Fibroblast of skin of abdomen (primary cell): ENCODE measurements around the gene ICAM3.
A peak's percentile ranks its signal among the peaks of the same experiment; 100 is the strongest.

Experiments used
- DNase-seq: peaks from one replicate; pipeline ENCODE4 v3.0.0-alpha.2; 2013

The ICAM3 gene

DNA sequence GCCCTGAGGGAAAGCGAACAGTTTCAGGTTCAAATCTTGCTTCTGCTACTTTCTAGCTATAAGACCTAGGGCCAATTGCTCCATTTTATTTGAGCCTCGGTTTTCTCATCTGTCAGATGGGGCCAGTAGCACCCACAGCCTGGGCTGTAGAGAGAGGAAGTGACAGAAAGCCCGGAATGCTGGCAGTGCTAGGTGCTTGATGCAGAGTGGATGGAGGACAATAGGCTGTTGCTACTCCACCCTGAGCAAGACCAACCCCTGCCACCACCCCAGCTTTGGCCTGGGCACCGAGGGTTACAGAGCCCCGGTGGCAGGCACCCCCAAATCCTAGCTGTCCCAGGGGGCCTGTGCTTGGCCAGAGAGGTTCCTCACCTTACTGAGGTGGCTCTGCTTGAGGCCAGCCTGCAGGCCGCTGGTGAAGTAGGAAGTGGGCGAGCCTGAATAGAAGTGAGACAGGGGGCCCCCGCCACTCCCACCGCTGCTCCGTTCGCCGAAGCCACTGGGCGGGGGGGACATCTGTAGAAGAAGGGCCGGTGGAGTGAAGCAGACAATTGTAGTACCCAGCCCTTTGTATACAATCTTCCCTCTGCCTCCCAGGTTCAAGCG, 21.5 kb downstream of the ICAM3 start:
- DNase-seq = no peak

DNA sequence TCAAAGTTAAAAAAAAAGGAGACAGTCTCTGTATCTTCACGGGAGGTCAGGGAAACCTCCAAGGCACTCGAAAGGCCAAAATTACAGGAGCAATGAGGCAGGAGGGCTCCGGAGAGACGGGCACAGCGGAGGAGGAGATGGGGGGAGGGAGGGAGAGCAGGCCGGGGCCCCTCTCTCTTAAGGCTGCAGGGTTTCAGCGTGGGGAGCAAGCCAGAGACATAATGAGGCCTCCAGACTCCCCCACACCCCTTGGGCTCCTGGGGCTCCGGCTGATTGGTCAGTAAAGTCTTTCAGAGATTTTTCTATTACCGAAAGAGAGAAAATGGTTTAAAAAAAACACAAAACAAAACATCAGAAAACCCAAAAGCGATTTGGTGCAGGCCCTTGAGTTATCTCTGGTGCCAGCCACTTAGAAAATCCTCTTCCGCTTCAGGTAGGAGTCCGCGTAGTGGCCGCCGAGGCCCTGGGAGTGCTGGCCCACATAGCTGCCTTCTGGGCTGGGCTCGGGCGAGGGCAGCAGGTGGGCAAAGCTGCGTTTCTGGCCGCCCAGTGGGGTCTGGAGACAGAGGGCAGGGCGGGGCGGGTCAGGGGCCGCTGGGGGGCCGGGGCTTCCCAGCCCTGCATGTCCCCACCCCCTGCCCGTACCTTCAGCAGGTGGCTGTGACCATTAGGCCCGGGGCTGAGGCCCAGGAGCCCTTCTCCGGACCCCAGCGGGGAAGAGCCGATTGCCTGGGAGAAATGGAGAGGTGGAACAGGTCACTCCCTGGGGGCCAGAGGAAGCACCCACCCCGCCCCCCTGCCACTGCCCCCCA, 22.2 kb downstream of the ICAM3 start:
- DNase-seq = no peak

DNA sequence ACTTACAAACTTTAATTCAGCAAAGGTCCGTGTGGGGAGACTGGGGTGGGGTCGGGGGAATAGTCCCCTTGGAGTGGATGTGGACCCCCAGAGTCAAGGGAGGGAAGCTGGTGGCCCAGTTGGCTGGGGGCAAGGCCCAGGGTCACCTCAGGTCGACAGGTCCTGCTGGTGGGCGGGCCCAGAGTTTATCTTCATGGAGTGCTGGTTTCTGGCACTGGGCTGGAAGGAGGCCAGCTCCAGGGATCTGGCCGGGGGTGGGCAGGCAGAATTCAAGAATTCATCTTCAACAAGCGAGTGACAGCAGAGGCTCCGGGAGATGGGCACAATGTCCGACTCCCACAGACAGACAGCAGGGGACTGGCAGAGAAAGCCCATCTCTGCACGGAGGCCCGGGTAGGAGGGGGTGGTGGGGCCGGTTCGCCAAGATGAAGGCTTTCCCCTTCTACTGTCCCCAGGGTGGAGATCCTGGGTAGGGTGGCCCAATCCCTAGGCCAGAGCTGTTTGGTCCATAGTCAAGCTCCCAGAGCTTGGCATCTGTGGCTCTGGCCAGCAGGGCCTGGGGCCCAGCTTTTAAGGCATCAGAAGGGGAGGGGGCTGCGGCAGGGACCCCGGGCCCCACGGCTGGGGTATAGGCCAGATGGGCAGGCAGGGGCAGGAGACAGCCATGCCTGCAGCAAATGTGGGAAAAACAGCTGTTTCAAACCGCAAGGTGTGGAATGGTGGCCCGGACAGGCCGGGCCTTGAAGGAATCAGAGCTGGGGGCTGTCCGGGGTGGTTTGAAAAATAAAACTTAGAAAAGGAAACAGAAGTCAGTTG, 23.0 kb downstream of the ICAM3 start:
- DNase-seq = no peak

DNA sequence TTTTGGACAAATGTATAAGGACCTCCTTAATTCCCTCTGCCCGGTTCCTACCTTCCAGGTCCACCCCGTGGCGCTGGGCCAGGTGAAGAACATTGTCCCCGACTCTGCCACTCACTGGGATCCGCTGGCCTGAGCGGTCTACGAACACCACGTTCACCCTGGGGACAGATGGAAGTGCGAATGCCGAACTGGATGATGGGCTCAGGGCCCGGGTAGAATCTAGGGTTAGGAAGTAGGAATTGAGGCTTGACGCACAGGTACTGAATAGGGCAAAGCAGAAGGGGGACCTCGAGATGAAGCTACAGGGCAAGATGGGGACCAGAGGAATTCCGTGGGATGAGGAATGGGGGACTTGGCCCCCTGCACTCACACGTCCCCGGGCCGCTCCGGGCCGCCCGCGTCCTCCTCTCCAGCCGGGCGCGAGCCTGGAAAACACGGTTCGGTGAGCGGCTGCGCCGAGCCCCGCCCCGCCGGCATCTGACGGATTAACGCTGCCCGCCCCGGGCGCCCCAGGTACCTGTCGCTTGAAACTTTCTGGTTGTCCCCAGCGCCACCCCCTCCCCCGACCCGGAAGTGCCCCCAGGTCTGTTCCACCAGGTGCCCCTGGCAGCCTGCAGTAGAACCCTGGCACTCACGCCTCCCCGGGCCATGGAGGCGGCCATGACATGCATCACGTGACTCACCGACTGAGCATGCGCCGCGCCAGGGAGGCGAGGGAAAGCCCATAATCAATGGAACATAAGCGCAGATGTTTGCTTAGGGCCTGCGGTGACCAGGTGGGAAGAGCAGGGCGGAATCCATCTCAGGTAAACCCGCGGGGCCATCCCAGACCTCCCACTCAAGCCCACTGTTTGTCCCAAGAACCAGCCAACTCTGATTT, 23.8 kb downstream of the ICAM3 start, which contains the start of gene FDX2:
TSS of gene FDX2 (minus strand) at position 681 of the 880 bp plus-strand sequence. CDS start at position 662, 19 bp downstream.
- peak; percentile 75 for DNase-seq

DNA sequence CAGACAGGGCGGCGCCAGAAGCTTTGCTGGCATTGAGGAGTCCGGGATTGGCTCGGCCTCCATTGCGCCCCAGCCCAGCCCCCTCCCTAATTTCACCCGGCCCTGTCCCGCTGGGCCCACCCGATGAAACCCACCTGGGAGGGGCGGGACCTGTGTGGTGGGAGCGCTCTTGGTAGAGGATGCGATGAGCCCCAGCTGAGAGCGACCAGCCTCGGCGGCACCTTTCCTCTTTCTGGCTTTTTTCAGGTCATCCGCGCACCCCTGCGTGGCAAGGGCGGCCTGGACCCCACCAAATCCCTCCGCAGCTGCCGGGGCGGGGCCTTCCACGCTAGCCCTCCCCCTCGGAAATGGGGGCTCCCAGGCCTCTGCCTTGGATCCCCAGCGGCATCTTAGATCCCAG, 30.0 kb downstream of the ICAM3 start, which contains the start of gene ZGLP1:
TSS of gene ZGLP1 (minus strand) at position 393 of the 400 bp plus-strand sequence.
- no peak for DNase-seq

DNA sequence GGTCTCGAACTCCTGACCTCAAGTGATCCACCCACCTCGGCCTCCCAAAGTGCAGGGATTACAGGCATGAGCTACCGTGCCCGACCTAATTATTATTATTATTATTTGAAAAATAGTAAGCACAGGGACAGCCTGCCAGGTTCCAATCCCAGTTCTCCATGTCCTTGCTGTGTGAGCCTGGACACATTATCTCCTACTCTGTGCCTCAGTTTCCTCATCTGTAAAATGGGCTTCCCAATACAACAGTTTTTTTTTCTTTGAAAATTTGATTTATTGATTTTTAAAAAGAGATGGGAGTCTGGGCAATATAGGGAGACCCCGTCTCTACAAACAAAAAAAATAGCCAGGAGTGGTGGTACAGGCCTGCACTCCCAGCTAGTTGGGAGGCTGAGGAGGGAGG, 33.1 kb downstream of the ICAM3 start:
- no peak for DNase-seq

DNA sequence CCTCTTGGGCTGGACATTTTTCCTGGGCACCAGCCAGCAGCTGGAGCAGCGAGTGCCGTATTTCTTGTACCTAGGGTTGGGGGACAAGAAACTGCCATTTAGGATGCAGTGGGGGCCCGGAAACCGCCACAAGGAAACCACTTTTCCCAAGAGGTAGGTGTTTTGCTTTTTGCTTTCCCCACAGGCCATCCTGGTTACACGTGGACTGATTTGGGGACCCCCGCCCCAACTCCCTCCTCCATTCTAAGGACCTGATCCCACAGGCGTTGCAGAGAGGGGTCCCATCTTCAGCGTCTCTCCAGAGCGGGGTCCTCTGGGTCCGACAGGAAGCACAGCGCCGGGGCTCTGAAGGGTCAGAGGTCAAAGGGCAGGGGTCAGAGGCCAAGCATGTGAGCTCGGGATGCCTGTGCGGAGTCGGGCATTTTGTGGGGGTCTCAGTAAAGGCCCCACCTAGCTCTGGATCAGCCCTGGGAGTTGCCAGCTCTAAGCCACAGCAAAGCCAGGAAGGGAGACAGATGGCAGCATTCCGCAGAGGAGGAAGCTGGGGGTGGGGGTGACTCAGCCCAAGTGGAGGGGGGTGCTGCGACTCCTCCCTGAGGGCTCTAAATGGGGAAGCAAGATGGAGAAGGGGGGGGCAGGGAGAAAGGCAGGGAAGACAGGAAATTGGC, 34.2 kb downstream of the ICAM3 start:
- peak; percentile 80 for DNase-seq

DNA sequence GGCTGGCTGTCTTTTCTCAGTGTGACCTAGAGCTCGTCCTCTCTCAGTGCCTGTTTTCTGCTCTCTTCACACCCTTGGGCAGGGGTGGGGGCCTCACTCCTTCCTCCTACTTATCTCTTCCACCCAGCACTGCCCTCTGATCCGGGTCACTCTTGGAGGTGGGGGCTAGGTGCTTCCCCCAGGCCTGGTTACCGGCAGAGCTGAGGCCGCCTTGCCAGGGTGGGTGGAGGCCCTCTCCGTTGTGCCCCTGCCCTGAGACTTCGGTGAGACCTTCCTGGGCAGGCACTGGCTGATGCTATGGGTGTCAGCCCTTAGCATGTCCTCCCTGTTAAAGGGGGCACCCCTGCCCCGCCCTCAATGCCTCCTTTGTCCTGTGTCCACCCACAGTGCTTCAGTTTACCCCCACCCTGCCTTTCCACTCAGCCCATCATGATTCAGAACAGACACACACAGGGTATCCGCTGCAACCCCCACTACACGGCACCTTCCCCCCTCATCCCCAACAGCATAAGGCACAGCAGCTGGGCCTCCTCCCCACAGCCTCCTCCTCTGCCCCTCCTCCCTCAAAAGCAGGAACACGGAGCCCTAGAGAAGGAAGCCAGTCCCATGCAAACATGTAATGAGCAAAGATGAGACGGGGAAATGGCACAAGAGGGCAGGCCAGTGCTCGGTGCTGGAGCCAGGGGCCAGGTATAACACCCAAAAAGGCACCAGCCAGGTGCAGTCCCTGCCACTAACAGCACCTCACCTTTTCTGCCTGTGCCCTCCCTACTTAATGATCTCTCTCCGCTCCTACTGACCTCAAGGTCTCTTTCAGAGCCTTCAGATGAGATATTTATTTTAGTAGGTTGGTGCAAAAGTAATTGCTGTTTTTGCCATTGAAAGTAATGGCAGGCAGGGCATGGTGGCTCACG, 39.6 kb downstream of the ICAM3 start:
- DNase-seq = no peak

DNA sequence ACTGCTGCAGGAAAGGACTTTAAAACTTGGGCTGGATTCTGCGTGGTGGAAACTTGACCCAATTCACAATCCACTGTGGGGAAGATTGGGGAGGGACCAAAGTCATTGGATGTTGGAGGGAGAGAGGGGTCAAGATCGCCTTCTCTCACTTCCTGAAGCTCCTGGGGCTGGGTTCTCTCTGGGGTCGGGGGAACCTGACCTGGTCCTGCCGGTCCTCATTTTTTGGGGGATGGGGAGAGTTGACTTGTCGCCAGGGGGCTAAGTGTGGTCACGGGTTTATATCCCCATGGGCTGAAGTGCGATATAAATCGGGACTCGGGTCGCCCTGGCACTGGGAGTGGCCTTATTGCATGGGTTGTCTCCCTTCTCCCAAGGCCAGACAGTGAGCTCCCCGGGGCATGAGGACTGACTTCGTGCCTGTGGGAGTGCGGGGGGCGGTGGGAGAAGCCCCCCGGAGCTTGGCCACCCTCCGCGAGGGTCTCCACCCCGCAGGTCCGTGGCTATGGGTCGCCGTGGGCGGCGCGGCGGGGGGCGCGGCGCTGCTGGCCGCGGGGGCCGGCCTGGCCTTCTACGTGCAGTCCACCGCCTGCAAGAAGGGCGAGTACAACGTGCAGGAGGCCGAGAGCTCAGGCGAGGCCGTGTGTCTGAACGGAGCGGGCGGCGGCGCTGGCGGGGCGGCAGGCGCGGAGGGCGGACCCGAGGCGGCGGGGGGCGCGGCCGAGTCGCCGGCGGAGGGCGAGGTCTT, 43.4 kb downstream of the ICAM3 start:
- no peak for DNase-seq

DNA sequence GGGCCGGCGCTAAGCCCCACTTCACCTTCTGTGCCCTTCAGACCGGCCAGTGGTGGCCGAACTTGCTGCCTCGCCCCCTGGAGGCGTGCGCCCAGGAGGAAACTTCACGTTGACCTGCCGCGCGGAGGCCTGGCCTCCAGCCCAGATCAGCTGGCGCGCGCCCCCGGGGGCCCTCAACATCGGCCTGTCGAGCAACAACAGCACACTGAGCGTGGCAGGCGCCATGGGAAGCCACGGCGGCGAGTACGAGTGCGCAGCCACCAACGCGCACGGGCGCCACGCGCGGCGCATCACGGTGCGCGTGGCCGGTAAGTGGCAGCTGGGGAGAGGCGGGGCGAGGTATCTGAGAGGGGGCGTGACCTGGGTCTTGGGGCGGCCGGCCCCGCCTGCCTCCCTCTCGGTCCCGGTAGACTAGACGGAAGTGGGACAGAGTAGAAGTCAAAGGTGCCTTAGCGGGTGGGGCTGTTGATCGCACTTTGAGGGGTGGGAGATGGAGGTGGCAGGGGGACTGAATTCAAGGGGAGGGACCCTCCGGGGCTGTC, 44.0 kb downstream of the ICAM3 start:
- DNase-seq = no peak

DNA sequence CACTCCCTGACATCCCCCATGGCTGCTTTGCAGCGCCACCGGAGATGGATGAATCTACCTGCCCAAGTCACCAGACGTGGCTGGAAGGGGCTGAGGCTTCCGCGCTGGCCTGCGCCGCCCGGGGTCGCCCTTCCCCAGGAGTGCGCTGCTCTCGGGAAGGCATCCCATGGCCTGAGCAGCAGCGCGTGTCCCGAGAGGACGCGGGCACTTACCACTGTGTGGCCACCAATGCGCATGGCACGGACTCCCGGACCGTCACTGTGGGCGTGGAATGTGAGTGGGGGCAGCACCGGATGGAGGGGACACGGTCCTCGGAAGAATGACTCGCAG, 45.1 kb downstream of the ICAM3 start:
- DNase-seq = no peak

DNA sequence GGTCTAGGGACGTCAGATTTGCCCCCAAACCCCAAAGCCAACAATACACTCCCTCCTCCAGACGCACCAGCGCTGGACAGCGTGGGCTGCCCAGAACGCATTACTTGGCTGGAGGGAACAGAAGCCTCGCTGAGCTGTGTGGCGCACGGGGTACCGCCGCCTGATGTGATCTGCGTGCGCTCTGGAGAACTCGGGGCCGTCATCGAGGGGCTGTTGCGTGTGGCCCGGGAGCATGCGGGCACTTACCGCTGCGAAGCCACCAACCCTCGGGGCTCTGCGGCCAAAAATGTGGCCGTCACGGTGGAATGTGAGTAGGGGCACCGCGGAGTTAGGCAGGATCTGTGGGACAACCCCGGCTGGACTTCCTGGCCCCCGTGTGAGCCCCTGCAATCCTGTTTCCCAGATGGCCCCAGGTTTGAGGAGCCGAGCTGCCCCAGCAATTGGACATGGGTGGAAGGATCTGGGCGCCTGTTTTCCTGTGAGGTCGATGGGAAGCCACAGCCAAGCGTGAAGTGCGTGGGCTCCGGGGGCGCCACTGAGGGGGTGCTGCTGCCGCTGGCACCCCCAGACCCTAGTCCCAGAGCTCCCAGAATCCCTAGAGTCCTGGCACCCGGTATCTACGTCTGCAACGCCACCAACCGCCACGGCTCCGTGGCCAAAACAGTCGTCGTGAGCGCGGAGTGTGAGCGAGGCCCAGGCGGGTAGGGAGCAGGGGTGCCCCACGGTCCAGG, 45.6 kb downstream of the ICAM3 start:
- no peak for DNase-seq

DNA sequence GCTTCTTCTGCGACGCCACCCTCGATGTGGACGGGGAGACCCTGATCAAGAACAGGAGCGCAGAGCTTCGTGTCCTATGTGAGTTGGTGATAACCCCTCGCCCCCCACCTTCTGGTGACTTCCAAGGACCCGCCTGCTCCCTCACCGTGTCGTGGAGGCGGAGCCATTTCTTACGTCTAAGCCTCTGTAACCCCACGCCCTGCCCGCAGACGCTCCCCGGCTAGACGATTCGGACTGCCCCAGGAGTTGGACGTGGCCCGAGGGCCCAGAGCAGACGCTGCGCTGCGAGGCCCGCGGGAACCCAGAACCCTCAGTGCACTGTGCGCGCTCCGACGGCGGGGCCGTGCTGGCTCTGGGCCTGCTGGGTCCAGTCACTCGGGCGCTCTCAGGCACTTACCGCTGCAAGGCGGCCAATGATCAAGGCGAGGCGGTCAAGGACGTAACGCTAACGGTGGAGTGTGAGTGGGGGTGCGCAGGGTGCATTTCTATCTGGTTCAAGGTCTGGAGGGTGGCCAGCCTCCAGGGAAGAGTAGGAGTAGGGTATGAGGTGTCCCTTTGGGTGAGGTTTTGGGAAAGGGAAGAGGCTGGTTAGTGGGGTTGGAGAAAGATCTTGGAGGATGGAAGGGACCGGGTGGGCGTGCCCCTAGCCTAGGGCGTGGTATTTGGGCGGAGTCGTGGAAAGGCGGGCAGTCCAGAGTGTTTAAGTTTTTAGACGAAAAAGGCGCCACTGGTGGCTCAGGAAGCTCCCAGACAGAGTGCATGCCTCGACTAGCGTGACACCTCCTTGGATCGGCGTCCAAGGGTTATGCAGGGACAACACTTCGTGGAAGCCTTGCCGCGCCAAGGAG, 46.4 kb downstream of the ICAM3 start:
- no peak for DNase-seq

DNA sequence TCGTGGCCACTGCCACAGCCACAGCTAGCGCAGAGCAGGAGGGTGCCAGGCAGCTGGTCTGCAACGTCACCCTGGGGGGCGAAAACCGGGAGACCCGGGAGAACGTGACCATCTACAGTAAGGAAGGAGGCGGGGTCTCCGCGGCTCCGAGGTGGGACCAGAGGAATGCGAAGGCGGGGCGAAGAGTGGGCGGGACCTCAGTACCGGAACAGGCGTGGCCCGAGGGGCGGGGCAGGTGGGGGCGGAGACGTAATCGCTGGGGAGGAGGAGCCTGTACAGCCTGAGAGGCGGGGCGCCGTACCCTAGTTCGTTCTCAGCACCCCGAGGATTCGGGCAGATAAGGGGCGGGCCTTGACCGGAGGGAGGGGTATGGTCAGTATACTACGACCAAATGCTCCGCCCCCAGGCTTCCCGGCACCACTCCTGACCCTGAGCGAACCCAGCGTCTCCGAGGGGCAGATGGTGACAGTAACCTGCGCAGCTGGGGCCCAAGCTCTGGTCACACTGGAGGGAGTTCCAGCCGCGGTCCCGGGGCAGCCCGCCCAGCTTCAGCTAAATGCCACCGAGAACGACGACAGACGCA, 47.1 kb downstream of the ICAM3 start:
- DNase-seq = peak; percentile 65

DNA sequence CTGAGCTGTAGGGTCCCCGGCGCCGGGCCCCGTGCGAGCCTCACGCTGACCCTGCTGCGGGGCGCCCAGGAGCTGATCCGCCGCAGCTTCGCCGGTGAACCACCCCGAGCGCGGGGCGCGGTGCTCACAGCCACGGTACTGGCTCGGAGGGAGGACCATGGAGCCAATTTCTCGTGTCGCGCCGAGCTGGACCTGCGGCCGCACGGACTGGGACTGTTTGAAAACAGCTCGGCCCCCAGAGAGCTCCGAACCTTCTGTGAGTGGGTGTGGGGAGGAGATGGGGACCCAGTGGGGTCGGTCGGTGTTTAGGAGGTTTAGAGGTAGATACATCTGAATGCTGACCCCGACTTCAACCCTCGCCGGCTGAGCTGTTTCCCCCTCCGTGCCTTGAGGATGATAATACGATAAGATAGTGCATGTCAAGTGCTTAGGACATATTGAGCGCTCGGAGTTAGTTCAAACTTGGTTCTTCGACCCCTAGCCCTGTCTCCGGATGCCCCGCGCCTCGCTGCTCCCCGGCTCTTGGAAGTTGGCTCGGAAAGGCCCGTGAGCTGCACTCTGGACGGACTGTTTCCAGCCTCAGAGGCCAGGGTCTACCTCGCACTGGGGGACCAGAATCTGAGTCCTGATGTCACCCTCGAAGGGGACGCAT, 47.7 kb downstream of the ICAM3 start:
- DNase-seq = no peak

DNA sequence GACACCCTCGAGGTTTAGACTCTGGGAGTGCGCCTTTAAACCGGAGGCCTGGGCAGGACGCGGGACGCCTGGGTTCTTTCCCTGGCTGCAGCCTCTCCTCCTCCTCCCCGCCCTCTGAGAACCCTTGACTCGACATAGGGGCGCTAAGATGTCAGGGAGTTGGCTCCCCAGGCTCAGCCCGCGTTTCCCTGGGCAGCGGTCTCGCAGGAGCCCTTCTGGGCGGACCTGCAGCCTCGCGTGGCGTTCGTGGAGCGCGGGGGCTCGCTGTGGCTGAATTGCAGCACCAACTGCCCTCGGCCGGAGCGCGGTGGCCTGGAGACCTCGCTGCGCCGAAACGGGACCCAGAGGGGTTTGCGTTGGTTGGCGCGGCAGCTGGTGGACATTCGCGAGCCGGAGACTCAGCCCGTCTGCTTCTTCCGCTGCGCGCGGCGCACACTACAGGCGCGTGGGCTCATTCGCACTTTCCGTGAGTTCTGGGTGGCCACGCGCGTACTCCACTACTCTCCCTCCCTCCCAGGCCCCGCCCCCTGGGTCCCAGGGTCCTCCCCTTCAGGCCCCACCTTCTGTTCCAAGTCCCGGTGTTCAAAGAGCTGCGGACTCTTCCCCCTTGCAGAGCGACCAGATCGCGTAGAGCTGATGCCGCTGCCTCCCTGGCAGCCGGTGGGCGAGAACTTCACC, 48.4 kb downstream of the ICAM3 start:
- no peak for DNase-seq
